Activated T-cell treated with anti-CD3 and anti-CD28 coated beads for 48 hours (primary cell): ENCODE data around the gene GATA2.

Experiments
- DNase-seq: peaks from one replicate; pipeline ENCODE4 v3.0.0-alpha.2; 2020; ENCODE audit warnings: low read depth

Gene GATA2

DNA sequence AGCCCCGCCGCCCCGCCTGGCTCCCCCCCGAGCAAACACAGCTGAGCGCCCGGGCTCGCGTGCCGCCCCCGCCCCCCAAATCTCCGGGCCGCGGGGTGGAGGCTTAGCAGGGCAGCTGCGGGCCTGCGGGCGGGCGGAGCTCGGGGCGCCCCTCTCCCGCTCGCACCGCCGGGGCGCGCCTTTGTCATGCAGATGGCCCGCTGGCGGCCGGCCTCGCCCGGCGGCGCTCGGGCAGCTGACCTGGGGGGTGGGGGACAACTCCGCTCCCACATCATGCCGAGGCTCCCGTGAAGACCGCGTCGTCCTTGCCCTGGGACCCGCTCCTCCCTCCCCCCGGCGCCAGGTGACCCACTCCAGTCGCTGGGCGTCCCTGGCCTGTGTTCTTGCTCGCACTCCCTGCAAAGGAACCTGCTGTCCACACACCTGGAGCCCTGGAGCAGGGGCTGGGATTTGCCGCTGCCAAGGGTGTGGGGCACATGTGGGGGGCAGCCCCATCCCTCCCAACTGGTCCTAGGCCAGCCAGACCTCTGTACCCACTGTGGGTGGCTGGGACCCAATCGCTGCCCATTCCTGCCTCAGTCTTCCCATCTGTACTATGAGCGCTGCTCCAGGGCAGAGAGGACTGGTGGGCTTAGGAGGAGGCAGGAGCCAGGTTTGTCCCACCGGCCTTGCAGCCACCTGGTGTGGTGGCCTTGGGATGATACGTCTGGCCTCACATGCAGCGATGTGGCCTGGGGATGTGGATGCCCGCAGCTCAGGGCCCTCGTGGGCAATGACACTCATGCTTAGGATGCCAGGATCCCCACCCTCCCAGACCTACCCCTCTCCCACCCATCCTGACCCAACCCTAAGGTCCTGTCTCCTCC is 59.8 kb downstream of the GATA2 start:
- no peak for DNase-seq

GRCh38 chr3:128432301-128432970 is 60.6 kb downstream of the GATA2 start:
- DNase-seq, result no peak

DNA sequence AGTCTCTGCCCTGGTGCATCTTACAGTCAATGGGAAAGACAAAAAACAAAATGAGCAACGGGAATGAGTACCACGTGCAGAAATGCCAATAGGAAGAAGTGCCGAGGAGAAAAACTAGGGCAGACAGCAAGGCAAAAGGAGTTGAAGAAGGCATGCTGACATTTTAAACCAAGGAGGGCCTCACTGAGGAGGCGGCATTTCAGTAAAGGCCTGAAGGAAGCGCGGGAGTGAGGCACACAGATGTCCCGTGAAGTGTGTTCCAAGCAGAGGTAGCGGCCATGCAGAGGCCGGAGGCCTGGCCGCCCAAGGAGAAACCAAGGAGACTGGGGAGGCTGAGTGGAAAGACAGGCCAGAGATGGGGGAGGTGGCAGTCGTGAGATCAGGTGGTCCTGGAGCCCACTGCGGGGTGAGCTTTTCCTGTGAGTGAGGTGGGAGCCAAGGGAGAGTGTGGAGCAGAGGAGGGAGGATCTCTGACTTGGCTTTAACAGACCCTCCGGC is 61.1 kb downstream of the GATA2 start:
- DNase-seq, result no peak

GRCh38 chr3:128430731-128431130 is 62.3 kb downstream of the GATA2 start:
- DNase-seq, result no peak

DNA sequence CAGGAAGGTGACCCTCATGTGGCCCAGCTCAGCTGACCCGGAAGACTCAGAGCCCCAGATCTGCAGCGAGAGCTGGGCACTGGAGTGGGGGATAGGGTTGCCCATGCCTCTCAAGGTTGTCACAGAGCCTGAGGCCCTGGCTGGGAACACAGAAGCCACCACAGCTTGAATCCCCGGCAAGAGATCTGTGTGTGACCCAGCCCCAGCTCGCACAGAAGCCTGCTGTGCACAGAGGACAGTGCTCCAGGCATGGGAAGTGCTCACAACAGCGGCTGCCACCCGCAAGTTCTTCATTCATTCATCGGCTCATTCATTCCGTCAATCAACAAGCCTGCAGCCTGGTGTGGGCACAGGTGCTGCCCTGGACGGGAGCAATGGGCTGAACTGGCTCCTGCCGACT is 62.7 kb downstream of the GATA2 start:
- no peak for DNase-seq

- DNase-seq, result no peak
Measured at GRCh38 chr3:128429751-128430150, 63.2 kb downstream of the GATA2 start.
